ENCODE measurements around the gene PLEKHA6.

PLEKHA6 gene

GRCh38 chr1:204308023-204308628 lies 51.6 kb downstream of the PLEKHA6 start:
- DNase-seq, result no peak

- DNase-seq, result no peak
These were observed 52.3 kb downstream of the PLEKHA6 start for GRCh38 chr1:204307334-204307883.

DNA sequence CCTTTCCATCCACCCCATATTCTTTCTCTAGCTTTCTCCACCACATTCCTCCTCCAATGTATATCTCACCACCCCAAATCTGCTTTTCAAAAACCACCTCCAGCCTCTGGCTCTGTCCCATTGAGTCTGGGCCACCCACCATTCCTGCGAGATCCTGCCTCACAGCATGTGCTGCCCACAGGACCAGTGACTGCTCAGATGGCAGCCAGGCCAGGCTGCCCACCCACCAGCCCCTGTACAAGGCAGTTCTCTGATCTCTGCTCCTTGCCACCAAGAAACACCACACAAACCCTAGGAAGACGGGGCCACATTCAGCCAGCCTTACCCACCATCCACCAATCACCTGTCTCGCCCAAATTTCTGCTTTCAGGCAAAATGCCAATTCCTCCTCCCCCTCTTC lies 53.7 kb downstream of the PLEKHA6 start:
- DNase-seq, result no peak

DNA sequence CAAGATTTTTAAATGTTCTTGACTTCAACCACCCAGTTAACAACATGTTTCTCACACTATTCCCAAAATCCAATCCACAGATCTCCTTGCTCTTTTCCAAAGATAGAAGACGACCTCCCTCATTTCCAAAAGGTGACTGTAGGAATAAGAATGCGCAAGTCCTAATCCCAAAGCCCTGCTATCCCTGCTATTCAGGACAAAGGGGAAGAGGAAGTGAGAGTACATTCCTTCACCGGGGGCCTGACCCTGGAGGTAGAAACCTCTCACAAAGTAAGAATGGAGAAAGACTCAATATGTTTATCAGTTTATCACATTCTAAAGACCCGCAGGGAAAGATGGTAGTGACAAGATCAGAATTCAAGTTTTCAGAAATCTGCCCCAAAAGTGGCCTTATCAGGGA lies 55.7 kb downstream of the PLEKHA6 start:
- DNase-seq, result no peak

DNA sequence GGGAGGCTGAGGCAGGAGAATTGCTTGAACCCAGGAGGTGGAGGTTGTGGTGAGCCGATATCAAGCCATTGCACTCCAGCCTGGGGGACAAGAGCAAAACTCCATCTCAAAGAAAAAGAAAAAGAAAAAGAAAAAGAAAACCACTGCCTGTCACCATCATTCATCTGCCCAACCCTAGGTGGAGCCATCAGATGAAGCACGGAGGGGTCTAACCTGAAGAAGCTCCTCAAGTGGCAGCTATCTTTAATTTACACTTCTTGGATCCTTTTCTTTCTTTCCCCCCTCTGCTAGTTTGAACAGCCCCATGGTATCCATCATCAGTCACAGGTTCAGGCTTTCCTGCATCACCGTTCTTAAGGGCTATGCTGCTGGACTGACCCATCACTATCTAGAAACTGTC lies 57.0 kb downstream of the PLEKHA6 start:
- DNase-seq, result no peak

DNA sequence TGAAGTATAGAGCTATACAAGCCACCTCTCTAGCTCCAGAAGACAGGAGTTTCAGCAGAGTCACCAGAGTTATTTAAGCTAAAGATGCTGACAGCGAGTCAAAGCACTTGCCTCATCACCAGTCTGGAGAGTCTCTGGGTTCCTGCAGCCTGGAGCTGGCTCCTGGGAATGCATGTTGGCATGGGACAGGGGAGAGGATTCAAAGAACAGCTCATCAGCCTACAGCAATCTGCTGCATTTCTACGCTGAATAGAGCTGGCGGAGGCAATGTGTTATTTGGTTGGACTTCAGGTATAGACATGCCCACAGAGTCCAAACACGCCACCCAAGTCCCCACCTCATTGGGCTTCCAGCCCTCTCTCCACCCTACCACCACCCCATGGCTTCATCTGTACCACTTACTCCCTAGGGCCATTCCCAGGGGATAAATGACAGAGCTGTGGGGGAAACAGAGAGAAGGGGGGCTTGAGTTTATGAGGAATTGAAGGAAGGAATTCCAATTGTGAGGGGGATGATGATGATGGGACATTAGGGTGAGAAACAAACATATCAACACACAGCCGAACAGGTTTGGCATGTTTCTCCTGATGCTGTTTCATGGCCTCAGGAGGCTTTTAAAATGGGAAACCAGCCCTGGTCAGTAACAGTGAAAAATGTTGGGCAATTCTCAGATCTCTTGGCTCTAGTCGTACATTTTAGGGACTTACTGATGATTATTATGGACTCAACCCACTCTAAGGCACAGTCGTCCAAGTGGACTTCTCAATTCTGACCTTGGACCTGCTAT lies 58.4 kb downstream of the PLEKHA6 start:
- DNase-seq, result no peak

GRCh38 chr1:204299814-204300365 lies 59.8 kb downstream of the PLEKHA6 start:
- no peak for DNase-seq

GRCh38 chr1:204296431-204296988 lies 63.2 kb downstream of the PLEKHA6 start:
- DNase-seq, result no peak

DNA sequence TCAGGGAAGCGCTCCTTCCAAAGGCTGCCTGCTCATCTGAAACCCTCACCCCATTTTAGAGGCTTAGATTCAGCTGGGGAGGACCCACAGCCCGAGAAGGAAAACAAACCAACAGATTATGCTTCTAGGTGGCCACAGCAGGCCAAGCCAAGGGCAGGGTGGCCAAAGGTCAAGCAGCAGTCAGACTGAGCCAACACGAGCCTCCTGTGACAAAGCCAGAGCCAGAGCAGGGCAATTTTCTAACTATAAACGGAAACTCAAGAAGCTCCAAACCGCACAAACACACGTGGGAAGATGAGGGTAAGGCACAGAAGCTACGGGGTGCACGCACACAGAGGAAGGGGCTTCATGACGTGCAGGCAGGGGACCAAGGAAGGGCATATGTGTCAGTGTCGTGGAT lies 64.1 kb downstream of the PLEKHA6 start:
- DNase-seq, result no peak

DNA sequence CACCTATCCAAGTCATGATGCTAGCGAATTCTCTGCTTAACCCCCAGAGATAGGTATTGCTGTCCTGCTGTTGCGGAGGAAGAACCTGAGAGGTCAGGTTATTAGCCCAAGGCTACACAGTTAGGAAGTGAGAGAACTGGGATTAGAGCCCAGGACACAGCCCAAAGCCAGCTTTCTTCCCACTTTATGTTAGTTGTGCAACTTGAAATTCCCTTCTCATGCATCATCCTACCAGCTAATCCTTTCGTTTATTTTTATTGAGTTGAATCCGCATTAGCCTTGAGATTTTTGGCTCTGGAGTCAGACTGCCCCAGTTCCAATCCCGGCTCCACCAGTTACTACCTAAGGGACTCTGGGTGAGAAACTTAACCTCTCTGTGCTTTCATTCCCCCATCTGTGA lies 65.4 kb downstream of the PLEKHA6 start:
- DNase-seq, result no peak

DNA sequence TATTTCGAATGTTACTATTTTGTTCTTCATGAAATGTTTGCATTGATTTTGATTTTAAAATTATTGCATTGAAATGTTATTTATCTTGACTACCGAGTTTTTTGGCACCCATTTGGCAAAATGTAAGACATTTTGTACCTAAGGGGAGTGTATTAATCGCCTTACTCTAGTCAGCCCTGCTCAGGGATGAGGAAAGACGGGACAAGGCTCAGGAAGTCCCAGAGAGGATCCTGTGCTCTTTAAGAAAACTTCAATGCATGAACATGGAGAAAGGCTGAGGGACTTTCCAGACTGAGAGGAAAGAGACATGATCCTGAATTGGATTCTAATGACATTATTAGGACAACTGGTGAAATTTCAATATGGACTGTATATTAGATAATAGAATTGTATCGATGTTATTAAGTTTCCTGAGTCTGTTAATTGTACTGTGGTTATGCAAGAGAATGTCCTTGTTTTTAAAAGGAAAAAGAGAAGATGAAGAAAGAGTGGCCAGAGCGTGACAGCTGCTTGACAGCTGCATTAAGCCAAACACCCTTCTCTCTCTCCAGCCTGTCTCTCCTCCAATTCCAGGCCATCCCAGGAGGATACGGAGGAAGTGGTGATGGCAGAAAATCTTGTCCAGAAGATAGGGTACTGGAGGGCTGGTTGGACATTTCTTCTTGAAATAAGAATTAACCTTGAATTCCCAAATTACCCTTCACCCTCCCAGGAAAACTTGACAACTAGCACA lies 66.0 kb downstream of the PLEKHA6 start:
- DNase-seq, result no peak

- no peak for DNase-seq
These were observed 67.0 kb downstream of the PLEKHA6 start for GRCh38 chr1:204292740-204293139.

GRCh38 chr1:204289280-204289679 lies 70.4 kb downstream of the PLEKHA6 start:
- DNase-seq, result no peak

DNA sequence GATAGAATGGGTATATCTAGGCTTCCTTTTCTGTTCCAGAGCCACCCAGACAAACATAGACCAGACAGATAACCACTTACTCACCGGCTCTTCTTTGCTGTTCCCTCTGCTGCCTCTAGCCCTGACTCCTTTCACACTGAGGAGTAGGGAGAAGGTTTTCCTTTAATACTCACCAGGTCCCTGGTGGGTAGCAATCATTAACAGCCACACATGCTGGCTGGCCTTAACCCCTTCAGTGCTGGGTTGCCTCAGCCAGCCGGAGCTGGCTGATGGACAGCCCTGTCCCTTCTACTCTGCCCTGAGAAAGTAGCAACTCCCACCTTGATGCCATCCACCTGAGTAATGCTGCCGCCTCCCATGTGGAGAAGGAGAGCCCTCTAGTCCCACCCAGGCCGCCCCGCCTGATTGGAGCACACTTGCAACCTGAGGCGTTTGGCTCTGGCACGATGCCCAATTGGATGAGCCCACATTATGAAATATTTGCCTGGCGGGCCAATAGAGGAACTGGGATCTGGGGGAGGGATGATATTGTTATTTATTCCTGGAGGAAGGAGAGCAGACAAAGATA lies 71.6 kb downstream of the PLEKHA6 start:
- no peak for DNase-seq

DNA sequence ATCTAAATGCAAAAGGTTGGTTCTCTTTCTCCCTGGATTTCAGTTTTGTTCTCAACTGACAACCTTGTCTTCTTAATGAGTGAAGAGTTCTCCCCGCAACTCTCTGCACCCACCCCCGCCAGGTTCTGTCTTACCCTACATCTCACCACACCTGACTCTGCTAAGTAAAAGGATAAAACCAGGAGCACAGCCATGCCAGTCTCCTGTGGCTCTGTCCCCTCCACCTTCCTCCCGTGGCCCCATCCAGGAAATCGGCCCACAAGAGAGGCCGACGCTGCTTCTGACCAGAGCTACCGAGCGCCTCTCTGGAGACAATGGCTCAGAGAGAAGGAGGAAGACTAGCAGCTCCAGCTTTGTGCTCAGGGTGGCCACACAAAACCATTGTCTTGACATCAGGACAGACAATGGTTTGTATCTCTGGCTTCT lies 72.2 kb downstream of the PLEKHA6 start:
- no peak for DNase-seq

GRCh38 chr1:204286831-204287421 lies 72.8 kb downstream of the PLEKHA6 start:
- no peak for DNase-seq

GRCh38 chr1:204286315-204286714 lies 73.4 kb downstream of the PLEKHA6 start:
- DNase-seq, result no peak

GRCh38 chr1:204285436-204286305 lies 74.1 kb downstream of the PLEKHA6 start:
- DNase-seq, result no peak

- no peak for DNase-seq
These were observed 74.8 kb downstream of the PLEKHA6 start for GRCh38 chr1:204284929-204285328.

DNA sequence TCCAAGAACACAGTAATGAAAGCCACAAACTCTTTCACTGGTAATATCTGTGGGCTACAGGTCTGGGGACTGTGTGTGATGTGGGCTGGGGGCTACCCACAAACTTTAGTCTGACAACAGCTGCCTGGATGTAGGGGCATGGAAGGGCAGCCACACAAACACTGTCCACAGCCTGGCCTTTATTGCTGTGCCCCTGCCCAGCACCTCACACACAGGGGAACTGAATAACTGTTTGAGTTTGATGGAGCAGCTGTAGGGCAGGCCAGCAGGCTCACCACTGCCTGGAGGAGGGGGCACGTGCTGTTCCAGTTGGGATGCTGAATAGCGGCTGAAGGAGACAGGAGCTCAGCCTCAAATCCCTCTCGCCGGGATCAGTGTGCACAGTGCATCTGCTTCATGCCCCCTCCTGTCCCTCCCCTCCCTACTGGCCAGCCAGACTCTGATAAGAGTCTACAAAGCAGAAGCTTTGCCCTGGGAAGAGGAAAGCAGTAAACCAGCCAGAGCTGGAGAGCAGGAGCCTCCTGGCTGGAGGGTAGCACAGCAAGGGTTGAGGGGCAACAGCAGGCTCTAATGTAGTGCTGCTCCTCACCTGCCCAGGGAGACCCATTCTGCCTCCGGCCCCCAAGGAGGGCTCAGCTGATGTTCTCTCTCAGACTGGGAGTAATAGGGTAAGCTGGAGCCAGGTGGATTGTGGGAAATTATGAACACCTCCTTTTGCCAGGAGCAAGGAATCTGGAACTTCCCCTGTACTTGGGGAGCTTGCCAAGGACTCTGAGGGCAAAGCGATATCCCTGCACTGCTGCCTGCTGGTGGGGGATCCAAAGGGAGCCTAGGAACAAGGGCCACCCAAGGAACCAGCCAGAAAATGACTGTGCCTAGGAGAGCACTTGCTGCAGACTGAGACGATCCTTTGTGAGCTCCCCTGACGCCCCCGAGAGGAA lies 75.7 kb downstream of the PLEKHA6 start:
- no peak for DNase-seq
